Keratinocyte (primary cell): Measurements from ENCODE around the gene C4orf54. TPM values are rescaled to one million over a fixed set of nuclear protein-coding genes. Genes with fewer than 3 reads are reported as not detected.

Experiments used
- DNase-seq: peaks from one replicate; pipeline ENCODE4 v3.0.0-alpha.2; 2011; ENCODE audit warnings: low read depth, missing footprints, low spot score
- FAIRE-seq: peaks from 2 replicates; lab custom pipeline; 2011; peaks lifted over from hg19 to GRCh38; lab: Jason Lieb, UNC
- H2AFZ ChIP-seq: 2 replicates; pipeline ENCODE4 v1.6.0; 2012; ENCODE audit warnings: low read length, control low read depth, inconsistent platforms; ENCODE audit not compliant: control insufficient read depth
- H3K27ac ChIP-seq: 2 replicates; pipeline ENCODE4 v1.5.1; 2011; ENCODE audit warnings: low read length; ENCODE audit not compliant: control insufficient read depth, insufficient read depth
- H3K27me3 ChIP-seq: 3 replicates; pipeline ENCODE4 v1.6.0; 2011; ENCODE audit warnings: low read length; ENCODE audit not compliant: control insufficient read depth, insufficient read depth; ENCODE audit errors: extremely low read depth
- H3K36me3 ChIP-seq, 2 experiments: 2 replicates in 1 of 2; 3 replicates in 1 of 2; pipeline ENCODE4 v1.5.1; 2011; ENCODE audit warnings: low read length in 2 of 2, mild to moderate bottlenecking in 1 of 2; ENCODE audit not compliant: control insufficient read depth in 2 of 2, insufficient read depth in 2 of 2; ENCODE audit errors: extremely low read depth in 1 of 2
- H3K4me1 ChIP-seq: 3 replicates; pipeline ENCODE4 v1.5.1; 2011; ENCODE audit warnings: low read length; ENCODE audit not compliant: control insufficient read depth, insufficient read depth; ENCODE audit errors: extremely low read depth
- H3K4me2 ChIP-seq: 3 replicates; pipeline ENCODE4 v1.6.0; 2011; ENCODE audit warnings: low read depth, low read length; ENCODE audit not compliant: control insufficient read depth, insufficient read depth; ENCODE audit errors: extremely low read depth
- H3K4me3 ChIP-seq, 3 experiments: fragments of 200-600 bp in 1 of 3; sonication (generic) in 1 of 3; 2 replicates in 2 of 3; 3 replicates in 1 of 3; pipeline ENCODE4 v1.5.1; 2011 to 2016; ENCODE audit warnings: low read length in 3 of 3, mild to moderate bottlenecking in 3 of 3, control low read depth in 2 of 3, inconsistent platforms in 1 of 3, low read depth in 1 of 3, mixed read lengths in 1 of 3, mixed run types in 1 of 3, moderate library complexity in 1 of 3; ENCODE audit not compliant: control insufficient read depth in 2 of 3, insufficient read depth in 2 of 3; ENCODE audit errors: extremely low read depth in 1 of 3
- H3K79me2 ChIP-seq: 2 replicates; pipeline ENCODE4 v1.6.0; 2012; ENCODE audit warnings: low read length; ENCODE audit not compliant: control insufficient read depth, insufficient read depth
- H3K9ac ChIP-seq: 3 replicates; pipeline ENCODE4 v1.6.0; 2011; ENCODE audit warnings: low read length; ENCODE audit not compliant: control insufficient read depth, insufficient read depth; ENCODE audit errors: extremely low read depth
- H3K9me1 ChIP-seq: 3 replicates; pipeline ENCODE4 v1.6.0; 2011; ENCODE audit warnings: low read length; ENCODE audit not compliant: control insufficient read depth, insufficient read depth; ENCODE audit errors: extremely low read depth
- H3K9me3 ChIP-seq: 2 replicates; pipeline ENCODE4 v1.5.1; 2012; ENCODE audit warnings: low read depth, low read length; ENCODE audit not compliant: control insufficient read depth
- H4K20me1 ChIP-seq: 3 replicates; pipeline ENCODE4 v1.6.0; 2011; ENCODE audit warnings: low read length; ENCODE audit not compliant: control insufficient read depth, insufficient read depth; ENCODE audit errors: extremely low read depth
- EZH2 ChIP-seq: IDR thresholded peaks from one replicate; pipeline ENCODE4 v1.6.1; 2012; ENCODE audit warnings: inconsistent platforms, mild to moderate bottlenecking, low read length, moderate library complexity
- dilution Hi-C: fragments of 300-500 bp; cut with MboI; formaldehyde crosslinking; loops from one replicate; pipeline ENCODE4 v1.7.0; 2020; ENCODE audit warnings: low sequenced_read_pairs; ENCODE audit not compliant: extremely low pct_ligation_motif_present
- polyA plus RNA-seq, 5 experiments: library from polyadenylated mRNA; depleted of rRNA in 3 of 5; stranded (reverse) in 3 of 5; stranded (forward) in 1 of 5; unstranded in 1 of 5; fragments of >200 nt; gene quantifications; 1 replicate in 1 of 5; 2 replicates in 3 of 5; 3 replicates in 1 of 5; pipeline versions ENCODE4 v1.2.1 to v1.2.3, GENCODE V29; 2011 to 2012; ENCODE audit warnings: missing spikeins in 2 of 5, low read depth in 1 of 5, low replicate concordance in 1 of 5
- TF ChIP-seq, protein P1 (sequence below), 3 experiments: IDR thresholded peaks in 1 of 3; conservative IDR thresholded peaks in 1 of 3; optimal IDR thresholded peaks in 1 of 3; 2 replicates in 2 of 3; 3 replicates in 1 of 3; pipeline versions ENCODE3 to v1.5.1; 2011; ENCODE audit warnings: low read length in 3 of 3, mild to moderate bottlenecking in 3 of 3, moderate library complexity in 2 of 3, control low read depth in 1 of 3, inconsistent platforms in 1 of 3; ENCODE audit not compliant: insufficient read depth in 2 of 3; ENCODE audit errors: extremely low read depth in 1 of 3

The C4orf54 gene
- polyA plus RNA-seq, 1 donor (not counting 4 experiments of a cell fraction or from before 2014, with no cell fraction given): 0.01 TPM

DNA sequence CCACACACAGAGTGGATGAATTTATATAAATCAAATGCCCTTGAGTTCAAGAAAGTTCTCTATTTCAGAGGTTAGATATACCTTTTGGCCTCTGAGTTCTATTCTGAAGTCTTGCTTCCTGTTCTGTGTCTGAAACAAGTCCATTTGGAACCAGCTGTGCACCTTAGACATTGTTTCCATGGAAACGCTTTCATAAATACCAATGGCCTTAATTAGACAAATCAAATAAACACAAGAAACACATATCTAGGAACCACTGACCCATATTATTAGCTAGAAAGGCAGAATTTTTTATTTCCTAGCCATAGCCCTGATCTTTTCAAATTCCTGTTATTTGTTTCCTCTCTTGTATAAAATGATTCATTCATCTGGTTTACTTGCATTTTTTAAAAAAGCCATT, 8.4 kb upstream of the C4orf54 start:
- dilution Hi-C loops: no loop called here
- no peak for FAIRE-seq

DNA sequence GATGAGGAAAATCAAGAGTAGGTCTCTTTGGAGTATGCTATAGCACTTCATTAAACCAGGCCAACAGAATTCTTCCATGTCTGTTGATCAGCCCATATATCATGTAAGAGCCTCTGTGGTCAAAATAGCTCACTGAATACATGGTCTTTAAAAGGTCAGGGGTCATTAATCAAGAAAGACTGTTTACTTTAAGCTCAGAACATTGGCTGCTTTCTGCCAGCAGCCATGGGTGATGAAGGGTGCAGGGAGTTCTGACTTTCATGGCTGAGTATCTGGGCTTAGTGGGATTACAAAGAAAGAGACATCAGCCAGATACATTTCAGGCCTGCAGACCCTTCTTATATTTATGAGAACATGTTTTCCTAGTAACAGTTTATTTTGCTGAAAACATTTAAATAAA, 7.1 kb upstream of the C4orf54 start:
- FAIRE-seq: no peak
- Histone ChIP-seq H3K27me3 (no peaks in the 10 kb centered on the region), H3K9ac (no peak overlapping the region), H4K20me1 (no peaks in the 10 kb centered on the region), H3K79me2 (no peaks in the 10 kb centered on the region), H3K4me3 (no peak overlapping the region), H3K9me3 (no peaks in the 10 kb centered on the region), H3K36me3 (no peaks in the 10 kb centered on the region), H3K27ac (no peak overlapping the region), H3K4me1 (no peaks in the 10 kb centered on the region), H3K9me1 (no peaks in the 10 kb centered on the region), H2AFZ (no peak overlapping the region), H3K4me2 (no peak overlapping the region)
- dilution Hi-C loops: no loop called here
- no peak for DNase-seq
- TF ChIP-seq EZH2: no peak
- TF ChIP-seq, protein P1, sequence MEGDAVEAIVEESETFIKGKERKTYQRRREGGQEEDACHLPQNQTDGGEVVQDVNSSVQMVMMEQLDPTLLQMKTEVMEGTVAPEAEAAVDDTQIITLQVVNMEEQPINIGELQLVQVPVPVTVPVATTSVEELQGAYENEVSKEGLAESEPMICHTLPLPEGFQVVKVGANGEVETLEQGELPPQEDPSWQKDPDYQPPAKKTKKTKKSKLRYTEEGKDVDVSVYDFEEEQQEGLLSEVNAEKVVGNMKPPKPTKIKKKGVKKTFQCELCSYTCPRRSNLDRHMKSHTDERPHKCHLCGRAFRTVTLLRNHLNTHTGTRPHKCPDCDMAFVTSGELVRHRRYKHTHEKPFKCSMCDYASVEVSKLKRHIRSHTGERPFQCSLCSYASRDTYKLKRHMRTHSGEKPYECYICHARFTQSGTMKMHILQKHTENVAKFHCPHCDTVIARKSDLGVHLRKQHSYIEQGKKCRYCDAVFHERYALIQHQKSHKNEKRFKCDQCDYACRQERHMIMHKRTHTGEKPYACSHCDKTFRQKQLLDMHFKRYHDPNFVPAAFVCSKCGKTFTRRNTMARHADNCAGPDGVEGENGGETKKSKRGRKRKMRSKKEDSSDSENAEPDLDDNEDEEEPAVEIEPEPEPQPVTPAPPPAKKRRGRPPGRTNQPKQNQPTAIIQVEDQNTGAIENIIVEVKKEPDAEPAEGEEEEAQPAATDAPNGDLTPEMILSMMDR (optimal IDR thresholded peaks at IDR 0.05 in 1 of 3, IDR thresholded peaks at IDR 0.05 in 1 of 3, conservative IDR thresholded peaks at IDR 0.05 in 1 of 3; ENCODE audit: extremely low read depth in 1 of 3, insufficient read depth in 2 of 3, low read length in 3 of 3): no peak

More for the DNA sequence above, 8.4 kb upstream of the C4orf54 start:
- H3K4me2 ChIP-seq: no peak overlapping the region
- H3K36me3 ChIP-seq: no peaks in the 10 kb centered on the region
- H3K27ac ChIP-seq: no peak overlapping the region
- no peaks in the 10 kb centered on the region for H3K9me3 ChIP-seq
- no peak overlapping the region for H3K4me3 ChIP-seq
- no peaks in the 10 kb centered on the region for H4K20me1 ChIP-seq
- no peak overlapping the region for H3K9ac ChIP-seq
- no peaks in the 10 kb centered on the region for H3K9me1 ChIP-seq
- H2AFZ ChIP-seq: no peak overlapping the region
- no peak for DNase-seq
- TF ChIP-seq, protein P1 (optimal IDR thresholded peaks at IDR 0.05 in 1 of 3, IDR thresholded peaks at IDR 0.05 in 1 of 3, conservative IDR thresholded peaks at IDR 0.05 in 1 of 3; ENCODE audit: extremely low read depth in 1 of 3, insufficient read depth in 2 of 3, low read length in 3 of 3): no peak
- TF ChIP-seq EZH2: no peak
- no peaks in the 10 kb centered on the region for H3K27me3 ChIP-seq
- no peaks in the 10 kb centered on the region for H3K4me1 ChIP-seq
- H3K79me2 ChIP-seq: no peaks in the 10 kb centered on the region
